ENCODE measurements around the gene UCKL1.

- TF ChIP-seq CTCF (conservative IDR thresholded peaks at IDR 0.05; ENCODE audit: low read length), result no peak
- TF ChIP-seq EZH2phosphoT487 (IDR thresholded peaks at IDR 0.05; ENCODE audit: borderline replicate concordance, low read depth, low read length), result no peak
Measured at GRCh38 chr20:63913768-63914167, 42.4 kb downstream of the UCKL1 start.

Data from OCI-LY7 (cell line).